Panc1 (cell line): ENCODE data around the gene NCLN. TPM values are rescaled to one million over a fixed set of nuclear protein-coding genes. Genes with fewer than 3 reads are reported as not detected.

Source experiments
- ATAC-seq: fragments of 200-7000 bp; cut with Tn5 transposase; 2 replicates; pipeline ENCODE4 v1.9.1; 2020; ENCODE audit warnings: mild to moderate bottlenecking, moderate library complexity
- BruUV-seq: library from RNA; stranded (reverse); fragments of 400-500 nt; replicated peaks from 2 replicates; lab custom pipeline; 2021; lab: Mats Ljungman, UMichigan
- CTCF ChIA-PET: fragments of 300-600 bp; sonication (Branson Sonifier 250); formaldehyde crosslinking; loops from one replicate; lab custom pipeline; 2022; ENCODE audit warnings: antibody characterized with exemption; lab: Charles Lee
- POLR2A ChIA-PET: fragments of 300-600 bp; sonication (Branson Sonifier 250); formaldehyde crosslinking; loops from one replicate; lab custom pipeline; 2022; ENCODE audit warnings: antibody characterized with exemption; lab: Charles Lee
- DNase-seq: peaks from one replicate; pipeline ENCODE4 v3.0.0-alpha.2; 2010; ENCODE audit warnings: low read depth, low spot score
- H3K27ac ChIP-seq: 2 replicates; pipeline ENCODE4 v1.5.1; 2011; ENCODE audit warnings: mild to moderate bottlenecking, low read length, inconsistent platforms
- H3K27me3 ChIP-seq: fragments of 200-500 bp; sonication (Bioruptor generic); 2 replicates; pipeline ENCODE4 v1.6.0; 2014; ENCODE audit warnings: low read length, inconsistent platforms; ENCODE audit not compliant: control insufficient read depth, insufficient read depth
- H3K36me3 ChIP-seq: fragments of 200-500 bp; sonication (Bioruptor generic); 2 replicates; pipeline ENCODE4 v1.5.1; 2014; ENCODE audit warnings: inconsistent platforms, mild to moderate bottlenecking, low read length, moderate library complexity; ENCODE audit not compliant: control insufficient read depth, insufficient read depth
- H3K4me1 ChIP-seq: 2 replicates; pipeline ENCODE4 v1.5.1; 2011; ENCODE audit warnings: inconsistent platforms, mild to moderate bottlenecking, low read length, moderate library complexity; ENCODE audit not compliant: control insufficient read depth, insufficient read depth
- H3K4me3 ChIP-seq, 2 experiments: 2 replicates each; pipeline ENCODE4 v1.5.1; 2011 to 2012; ENCODE audit warnings: low read depth in 2 of 2, low read length in 2 of 2, mild to moderate bottlenecking in 2 of 2, inconsistent platforms in 1 of 2, moderate library complexity in 1 of 2
- H3K9me3 ChIP-seq: fragments of 200-500 bp; sonication (Bioruptor generic); 2 replicates; pipeline ENCODE4 v1.5.1; 2014; ENCODE audit warnings: low read depth, mild to moderate bottlenecking, inconsistent platforms, low read length, moderate library complexity; ENCODE audit not compliant: control insufficient read depth, insufficient read depth
- POLR2AphosphoS5 ChIP-seq: IDR thresholded peaks from 2 replicates; pipeline ENCODE4 v1.6.1; 2012; ENCODE audit warnings: mild to moderate bottlenecking, low read depth, low read length, moderate library complexity
- SIN3A ChIP-seq: IDR thresholded peaks from 2 replicates; pipeline ENCODE4 v1.6.1; 2012; ENCODE audit warnings: low read depth, mild to moderate bottlenecking, low read length, moderate library complexity, borderline replicate concordance; ENCODE audit not compliant: insufficient read depth
- TCF7L2 ChIP-seq: IDR thresholded peaks from 2 replicates; pipeline ENCODE4 v1.6.1; 2011; ENCODE audit warnings: mild to moderate bottlenecking, low read depth, low read length, inconsistent platforms
- in situ Hi-C: cut with HindIII; loops from 2 replicates; pipeline ENCODE4 v1.10.0; 2016; ENCODE audit warnings: low sequenced_read_pairs, low pct_unique_long_range_greater_than_20kb
- intact Hi-C: fragments of 100-400 bp; cut with micrococcal nuclease; formaldehyde crosslinking; loops from one replicate; pipeline ENCODE4 v1.10.0; 2022; ENCODE audit not compliant: unreplicated experiment
- total RNA-seq: library from RNA; stranded (reverse); gene quantifications from one replicate; pipeline ENCODE4 v1.2.1, GENCODE V29; 2021; ENCODE audit not compliant: unreplicated experiment
- TF ChIP-seq, protein P1 (sequence below), 2 experiments: IDR thresholded peaks; 2 replicates each; pipeline ENCODE4 v1.6.1; 2011 to 2012; ENCODE audit warnings: low read depth in 2 of 2, control low read depth in 1 of 2, low read length in 1 of 2, mild to moderate bottlenecking in 1 of 2, moderate library complexity in 1 of 2; ENCODE audit not compliant: insufficient read depth in 1 of 2
- TF ChIP-seq, protein P2 (sequence below): fragments of 450-650 bp; IDR thresholded peaks from 2 replicates; pipeline ENCODE4 v1.5.1; 2017; ENCODE audit warnings: mild to moderate bottlenecking

NCLN gene
- total RNA-seq, 1 experiment from 2014 or later = 132 TPM

DNA sequence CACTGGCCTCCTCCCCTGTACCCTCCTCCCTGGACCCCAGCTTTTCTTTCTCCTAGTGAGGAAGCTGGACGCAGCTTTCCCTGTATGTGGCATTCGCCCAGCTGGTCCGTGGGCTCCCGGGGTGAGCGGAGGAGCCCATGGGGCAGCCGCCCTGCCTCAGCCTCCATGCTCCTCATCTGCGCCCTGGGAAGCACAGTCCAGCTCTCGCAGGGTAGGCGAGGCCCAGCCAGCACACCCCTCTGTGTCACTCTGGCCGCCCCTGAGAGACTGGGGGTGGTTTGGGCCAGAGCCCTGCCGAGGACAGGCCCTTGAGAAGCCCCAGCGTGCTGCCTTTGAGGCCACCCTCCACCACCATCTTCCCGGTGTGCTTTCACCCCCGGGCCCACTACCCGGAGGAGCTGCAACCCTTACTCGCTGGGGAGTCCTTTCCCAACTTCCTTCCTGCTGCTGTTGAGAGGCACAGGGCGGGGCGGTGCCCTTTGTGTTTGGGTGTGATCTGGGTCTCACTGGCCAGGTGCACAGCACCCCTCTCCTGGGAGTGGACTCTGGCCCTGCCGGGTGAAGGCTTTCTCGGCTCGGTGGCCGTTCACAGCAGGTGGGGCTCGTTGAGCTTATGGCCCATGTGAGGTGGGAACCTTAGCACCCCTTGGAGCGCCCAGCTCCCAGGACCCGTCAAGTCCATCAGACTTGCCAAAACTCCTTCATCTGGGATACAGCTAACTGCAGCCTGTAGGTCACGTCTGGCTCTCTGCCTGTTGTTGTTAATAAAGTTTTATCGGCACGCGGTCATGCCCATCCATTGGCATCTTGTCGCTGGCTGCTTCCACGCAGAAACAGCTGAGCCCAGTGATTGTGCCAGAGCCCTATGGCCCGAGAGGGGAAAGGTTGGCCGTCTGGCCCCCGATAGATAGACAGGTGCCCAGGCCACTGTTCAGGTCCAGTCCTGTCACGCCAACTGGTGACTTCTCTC lies 3.2 kb downstream of the NCLN start:
- no peak for DNase-seq
- no peaks in the 10 kb centered on the region for H3K9me3 ChIP-seq
- H3K4me1 ChIP-seq = no peaks in the 10 kb centered on the region
- TF ChIP-seq SIN3A = no peak
- no peak for TF ChIP-seq TCF7L2
- TF ChIP-seq, protein P1, sequence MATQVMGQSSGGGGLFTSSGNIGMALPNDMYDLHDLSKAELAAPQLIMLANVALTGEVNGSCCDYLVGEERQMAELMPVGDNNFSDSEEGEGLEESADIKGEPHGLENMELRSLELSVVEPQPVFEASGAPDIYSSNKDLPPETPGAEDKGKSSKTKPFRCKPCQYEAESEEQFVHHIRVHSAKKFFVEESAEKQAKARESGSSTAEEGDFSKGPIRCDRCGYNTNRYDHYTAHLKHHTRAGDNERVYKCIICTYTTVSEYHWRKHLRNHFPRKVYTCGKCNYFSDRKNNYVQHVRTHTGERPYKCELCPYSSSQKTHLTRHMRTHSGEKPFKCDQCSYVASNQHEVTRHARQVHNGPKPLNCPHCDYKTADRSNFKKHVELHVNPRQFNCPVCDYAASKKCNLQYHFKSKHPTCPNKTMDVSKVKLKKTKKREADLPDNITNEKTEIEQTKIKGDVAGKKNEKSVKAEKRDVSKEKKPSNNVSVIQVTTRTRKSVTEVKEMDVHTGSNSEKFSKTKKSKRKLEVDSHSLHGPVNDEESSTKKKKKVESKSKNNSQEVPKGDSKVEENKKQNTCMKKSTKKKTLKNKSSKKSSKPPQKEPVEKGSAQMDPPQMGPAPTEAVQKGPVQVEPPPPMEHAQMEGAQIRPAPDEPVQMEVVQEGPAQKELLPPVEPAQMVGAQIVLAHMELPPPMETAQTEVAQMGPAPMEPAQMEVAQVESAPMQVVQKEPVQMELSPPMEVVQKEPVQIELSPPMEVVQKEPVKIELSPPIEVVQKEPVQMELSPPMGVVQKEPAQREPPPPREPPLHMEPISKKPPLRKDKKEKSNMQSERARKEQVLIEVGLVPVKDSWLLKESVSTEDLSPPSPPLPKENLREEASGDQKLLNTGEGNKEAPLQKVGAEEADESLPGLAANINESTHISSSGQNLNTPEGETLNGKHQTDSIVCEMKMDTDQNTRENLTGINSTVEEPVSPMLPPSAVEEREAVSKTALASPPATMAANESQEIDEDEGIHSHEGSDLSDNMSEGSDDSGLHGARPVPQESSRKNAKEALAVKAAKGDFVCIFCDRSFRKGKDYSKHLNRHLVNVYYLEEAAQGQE (IDR thresholded peaks at IDR 0.05; ENCODE audit: insufficient read depth in 1 of 2, low read depth in 2 of 2, low read length in 1 of 2) = no peak
- TF ChIP-seq, protein P2, sequence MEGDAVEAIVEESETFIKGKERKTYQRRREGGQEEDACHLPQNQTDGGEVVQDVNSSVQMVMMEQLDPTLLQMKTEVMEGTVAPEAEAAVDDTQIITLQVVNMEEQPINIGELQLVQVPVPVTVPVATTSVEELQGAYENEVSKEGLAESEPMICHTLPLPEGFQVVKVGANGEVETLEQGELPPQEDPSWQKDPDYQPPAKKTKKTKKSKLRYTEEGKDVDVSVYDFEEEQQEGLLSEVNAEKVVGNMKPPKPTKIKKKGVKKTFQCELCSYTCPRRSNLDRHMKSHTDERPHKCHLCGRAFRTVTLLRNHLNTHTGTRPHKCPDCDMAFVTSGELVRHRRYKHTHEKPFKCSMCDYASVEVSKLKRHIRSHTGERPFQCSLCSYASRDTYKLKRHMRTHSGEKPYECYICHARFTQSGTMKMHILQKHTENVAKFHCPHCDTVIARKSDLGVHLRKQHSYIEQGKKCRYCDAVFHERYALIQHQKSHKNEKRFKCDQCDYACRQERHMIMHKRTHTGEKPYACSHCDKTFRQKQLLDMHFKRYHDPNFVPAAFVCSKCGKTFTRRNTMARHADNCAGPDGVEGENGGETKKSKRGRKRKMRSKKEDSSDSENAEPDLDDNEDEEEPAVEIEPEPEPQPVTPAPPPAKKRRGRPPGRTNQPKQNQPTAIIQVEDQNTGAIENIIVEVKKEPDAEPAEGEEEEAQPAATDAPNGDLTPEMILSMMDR = no peak
- TF ChIP-seq POLR2AphosphoS5 = no peak
- no peak overlapping the region for H3K4me3 ChIP-seq
- H3K27me3 ChIP-seq = no peaks in the 10 kb centered on the region
- ChIA-PET POLR2A (interaction anchor here (0.5 kb wide), 1 partner anchor 949 kb away, joined by 5 read pairs; no protein-coding TSS in a partner anchor), CTCF (interaction anchor here (0.5 kb wide), 1 partner anchor 237 kb away, joined by 4 read pairs; no protein-coding TSS in a partner anchor)
- no TSS peak for BruUV-seq
- no peak overlapping the region for H3K27ac ChIP-seq
- in situ Hi-C loops = no loop called here
- H3K36me3 ChIP-seq = no peaks in the 10 kb centered on the region; the same call in 1 of the 2 replicates
- ATAC-seq = no peak
- intact Hi-C loops = no loop called here

DNA sequence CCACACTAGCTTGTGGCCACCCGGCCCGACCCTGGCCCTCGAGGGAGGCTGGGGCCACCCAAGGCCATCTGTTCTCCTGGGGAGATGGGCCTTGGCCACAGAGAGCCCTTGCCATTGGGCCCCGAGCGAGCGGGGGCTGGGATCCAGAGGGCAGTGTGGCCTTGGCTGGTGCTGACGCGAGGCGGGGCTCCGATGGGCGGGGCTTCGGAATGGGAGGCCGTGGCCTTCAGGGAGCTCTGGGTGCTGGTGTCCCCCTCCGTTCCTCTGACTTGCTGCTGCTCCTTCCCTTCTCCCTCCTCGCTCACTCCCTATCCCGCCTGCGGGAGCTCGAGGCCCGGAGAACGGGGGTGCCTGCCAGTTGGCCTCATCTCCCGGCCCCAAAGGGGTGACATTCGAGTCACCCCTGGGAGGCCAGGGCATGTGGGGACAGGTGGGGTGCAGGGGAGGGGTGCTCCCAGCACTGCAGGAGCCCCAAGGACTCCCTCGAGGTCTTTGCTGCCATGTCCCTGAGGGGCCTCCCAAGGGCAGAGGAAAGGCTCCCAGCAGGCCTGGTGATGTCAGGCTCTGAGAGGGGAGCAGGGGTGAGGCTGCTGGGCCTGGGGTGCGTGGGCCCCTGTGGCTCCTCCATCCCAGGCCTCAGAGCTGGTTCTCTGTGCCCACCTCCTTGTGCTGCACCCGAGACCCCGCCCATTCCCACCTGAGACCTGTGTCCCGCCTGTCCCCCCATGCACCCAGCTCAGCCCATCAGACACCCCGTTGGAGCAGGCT lies 4.2 kb downstream of the NCLN start:
- Histone ChIP-seq H3K36me3 (no peaks in the 10 kb centered on the region; the same call in 1 of the 2 replicates), H3K27me3 (no peaks in the 10 kb centered on the region), H3K9me3 (no peaks in the 10 kb centered on the region), H3K4me1 (no peaks in the 10 kb centered on the region), H3K4me3 (no peak overlapping the region), H3K27ac (no peak overlapping the region)
- no peak for TF ChIP-seq SIN3A
- TF ChIP-seq, protein P2 = no peak
- TF ChIP-seq, protein P1 (IDR thresholded peaks at IDR 0.05; ENCODE audit: insufficient read depth in 1 of 2, low read depth in 2 of 2, low read length in 1 of 2) = no peak
- no peak for TF ChIP-seq POLR2AphosphoS5
- TF ChIP-seq TCF7L2 = no peak
- ChIA-PET POLR2A (interaction anchor here (0.5 kb wide), 1 partner anchor 950 kb away, joined by 5 read pairs; no protein-coding TSS in a partner anchor), CTCF (no interaction called here)
- ATAC-seq = no peak
- no peak for DNase-seq
- intact Hi-C loops (no loop called here), in situ Hi-C loops (no loop called here)
- no TSS peak for BruUV-seq
